Progenitor cell of endocrine pancreas (in vitro differentiated cells): ENCODE results near the gene NEMF. TPM values are rescaled to one million over a fixed set of nuclear protein-coding genes. Genes with fewer than 3 reads are reported as not detected.

ENCODE experiments used
- DNase-seq: peaks from one replicate; pipeline ENCODE4 v3.0.0; 2021; ENCODE audit warnings: low spot score; ENCODE audit not compliant: unreplicated experiment
- H3K27ac Mint-ChIP-seq: 2 replicates; pipeline ENCODE4 v1.8.0; 2021; ENCODE audit warnings: mild to moderate bottlenecking, moderate library complexity, mixed read lengths
- H3K27me3 Mint-ChIP-seq: 2 replicates; pipeline ENCODE4 v1.8.0; 2021; ENCODE audit warnings: mixed read lengths
- H3K36me3 Mint-ChIP-seq: 2 replicates; pipeline ENCODE4 v1.8.0; 2022; ENCODE audit warnings: mixed read lengths; ENCODE audit not compliant: insufficient read depth
- H3K4me1 Mint-ChIP-seq: 2 replicates; pipeline ENCODE4 v1.8.0; 2021; ENCODE audit warnings: low read depth, mixed read lengths
- H3K4me3 Mint-ChIP-seq: 2 replicates; pipeline ENCODE4 v1.8.0; 2021; ENCODE audit warnings: low read depth, mild to moderate bottlenecking, moderate library complexity, mixed read lengths
- H3K9me3 Mint-ChIP-seq: 2 replicates; pipeline ENCODE4 v1.8.0; 2021; ENCODE audit warnings: low read depth, mixed read lengths
- total RNA-seq: library from RNA; stranded (reverse); gene quantifications from 2 replicates; pipeline ENCODE4 v1.2.1, GENCODE V29; 2021
- TF ChIP-seq, protein P1 (sequence below): fragments of 200-600 bp; sonication (generic); IDR thresholded peaks from one replicate; pipeline ENCODE4 v1.5.0; 2021; ENCODE audit warnings: antibody characterized with exemption, mild to moderate bottlenecking; ENCODE audit not compliant: unreplicated experiment

The NEMF gene
- total RNA-seq, 1 donor from 2014 or later, result 86.1 TPM

GRCh38 chr14:49770212-49770817, 82.3 kb downstream of the NEMF start:
- Mint-ChIP-seq H3K36me3 (peaks cover 10% of the 10 kb centered on the region), H3K4me1 (peaks cover 32% of the 10 kb centered on the region), H3K27ac (peak overlapping the region; percentile 100)

DNA sequence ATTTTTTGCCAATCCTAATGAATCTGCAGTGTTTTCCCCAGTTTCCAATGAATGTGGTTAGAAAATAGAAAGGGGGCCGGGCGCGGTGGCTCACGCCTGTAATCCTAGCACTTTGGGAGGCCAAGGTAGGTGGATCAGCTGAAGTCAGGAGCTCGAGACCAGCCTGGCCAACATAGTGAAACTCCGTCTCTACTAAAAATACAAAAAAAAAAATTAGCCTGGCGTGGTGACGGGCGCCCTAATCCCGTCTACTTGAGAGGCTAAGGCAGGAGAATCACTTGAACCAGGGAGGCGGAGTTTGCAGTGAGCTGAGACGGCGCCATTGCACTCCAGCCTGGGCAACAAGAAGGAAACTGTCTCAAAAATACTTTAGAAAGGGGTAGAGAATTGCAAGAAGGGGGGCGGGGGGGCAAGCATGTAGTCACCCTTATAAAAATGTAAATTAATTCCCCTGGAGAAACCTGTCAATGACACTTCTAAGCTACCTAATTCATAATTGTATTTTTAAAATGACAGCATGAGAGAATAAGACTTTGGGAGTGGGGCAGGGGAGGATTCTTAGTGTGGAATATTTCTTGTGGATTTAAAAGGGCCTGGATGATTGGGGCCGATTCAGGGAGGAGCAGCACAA, 82.9 kb downstream of the NEMF start:
- H3K4me1 Mint-ChIP-seq, result peaks cover 32% of the 10 kb centered on the region
- peak overlapping the region; percentile 99 for H3K4me3 Mint-ChIP-seq
- H3K27ac Mint-ChIP-seq, result peak overlapping the region; percentile 100
- no peaks in the 10 kb centered on the region for H3K27me3 Mint-ChIP-seq
- peaks cover 4% of the 10 kb centered on the region for H3K36me3 Mint-ChIP-seq
- H3K9me3 Mint-ChIP-seq, result no peaks in the 10 kb centered on the region
- no peak for DNase-seq
- TF ChIP-seq, protein P1, sequence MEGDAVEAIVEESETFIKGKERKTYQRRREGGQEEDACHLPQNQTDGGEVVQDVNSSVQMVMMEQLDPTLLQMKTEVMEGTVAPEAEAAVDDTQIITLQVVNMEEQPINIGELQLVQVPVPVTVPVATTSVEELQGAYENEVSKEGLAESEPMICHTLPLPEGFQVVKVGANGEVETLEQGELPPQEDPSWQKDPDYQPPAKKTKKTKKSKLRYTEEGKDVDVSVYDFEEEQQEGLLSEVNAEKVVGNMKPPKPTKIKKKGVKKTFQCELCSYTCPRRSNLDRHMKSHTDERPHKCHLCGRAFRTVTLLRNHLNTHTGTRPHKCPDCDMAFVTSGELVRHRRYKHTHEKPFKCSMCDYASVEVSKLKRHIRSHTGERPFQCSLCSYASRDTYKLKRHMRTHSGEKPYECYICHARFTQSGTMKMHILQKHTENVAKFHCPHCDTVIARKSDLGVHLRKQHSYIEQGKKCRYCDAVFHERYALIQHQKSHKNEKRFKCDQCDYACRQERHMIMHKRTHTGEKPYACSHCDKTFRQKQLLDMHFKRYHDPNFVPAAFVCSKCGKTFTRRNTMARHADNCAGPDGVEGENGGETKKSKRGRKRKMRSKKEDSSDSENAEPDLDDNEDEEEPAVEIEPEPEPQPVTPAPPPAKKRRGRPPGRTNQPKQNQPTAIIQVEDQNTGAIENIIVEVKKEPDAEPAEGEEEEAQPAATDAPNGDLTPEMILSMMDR, result no peak

More at GRCh38 chr14:49770212-49770817, 82.3 kb downstream of the NEMF start:
- Mint-ChIP-seq H3K27me3 (no peaks in the 10 kb centered on the region), H3K9me3 (no peaks in the 10 kb centered on the region), H3K4me3 (peak overlapping the region; percentile 99)
- TF ChIP-seq, protein P1, result no peak
- DNase-seq, result no peak

DNA sequence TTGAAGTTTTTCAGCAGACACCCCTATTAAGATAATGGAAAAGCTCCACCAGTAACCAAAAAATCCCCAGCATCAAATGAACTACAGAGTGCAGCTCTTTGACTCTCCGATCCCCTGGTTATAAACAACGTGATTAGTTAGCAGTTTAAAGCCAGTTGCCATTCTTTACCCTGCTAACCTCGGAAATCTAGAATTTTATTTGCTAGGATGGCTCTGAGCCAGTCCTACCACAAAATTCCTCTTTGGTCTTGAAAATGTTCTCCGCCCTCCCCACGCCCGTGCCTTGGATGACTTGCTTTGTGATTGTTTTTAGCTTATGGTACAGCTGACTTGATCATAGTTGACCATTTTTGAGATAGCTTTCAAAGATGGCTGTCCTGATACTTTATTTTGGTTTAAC, 83.4 kb downstream of the NEMF start:
- peaks cover 2% of the 10 kb centered on the region for H3K36me3 Mint-ChIP-seq
- TF ChIP-seq, protein P1, result no peak
- no peaks in the 10 kb centered on the region for H3K27me3 Mint-ChIP-seq
- DNase-seq, result no peak
- H3K4me3 Mint-ChIP-seq, result peak overlapping the region; percentile 99
- peak overlapping the region; percentile 100 for H3K27ac Mint-ChIP-seq
- no peaks in the 10 kb centered on the region for H3K9me3 Mint-ChIP-seq
- H3K4me1 Mint-ChIP-seq, result peaks cover 32% of the 10 kb centered on the region

DNA sequence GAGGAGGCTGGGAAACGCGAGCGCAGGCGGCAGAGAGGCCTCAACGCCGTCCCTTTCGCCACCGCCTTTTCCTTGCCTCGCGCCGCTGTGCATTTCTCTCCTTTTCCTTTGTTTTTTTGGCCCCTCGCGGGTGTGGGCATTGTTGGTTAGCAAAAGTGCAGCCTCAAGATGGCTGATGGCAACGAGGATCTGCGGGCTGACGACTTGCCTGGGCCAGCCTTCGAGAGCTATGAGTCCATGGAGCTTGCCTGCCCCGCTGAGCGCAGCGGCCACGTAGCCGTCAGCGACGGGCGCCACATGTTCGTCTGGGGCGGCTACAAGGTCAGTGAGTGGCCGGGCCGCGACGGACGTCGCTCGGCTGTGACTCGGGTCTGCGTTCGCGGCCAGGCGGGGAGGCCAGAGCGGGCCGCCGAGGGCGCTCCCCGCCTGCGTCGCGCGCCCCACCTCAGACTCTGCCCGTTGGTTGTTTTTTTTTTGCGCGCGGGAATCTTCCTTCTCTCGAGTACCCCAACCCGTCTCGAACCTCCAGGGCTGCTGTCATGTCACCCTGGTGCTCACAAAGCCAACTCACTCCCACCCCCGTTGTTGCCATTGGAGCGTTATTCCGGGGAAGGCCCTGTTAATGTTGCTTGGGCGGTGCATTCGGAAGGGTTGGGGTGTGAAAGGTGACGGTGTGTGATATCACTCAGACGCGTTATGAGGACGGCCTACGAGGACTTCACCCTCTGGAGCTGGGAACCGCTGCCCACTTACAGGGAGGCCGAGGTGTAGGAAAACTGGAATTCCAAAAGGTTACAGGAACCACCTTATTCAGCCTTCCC, 84.1 kb downstream of the NEMF start:
- TF ChIP-seq, protein P1, result no peak
- Mint-ChIP-seq H3K27me3 (no peaks in the 10 kb centered on the region), H3K9me3 (no peaks in the 10 kb centered on the region), H3K36me3 (peaks cover 2% of the 10 kb centered on the region), H3K4me3 (peak overlapping the region; percentile 99), H3K4me1 (peaks cover 32% of the 10 kb centered on the region), H3K27ac (peak overlapping the region; percentile 100)
- peak; percentile 16 for DNase-seq

- Mint-ChIP-seq H3K4me1 (peaks cover 32% of the 10 kb centered on the region), H3K27me3 (no peaks in the 10 kb centered on the region), H3K4me3 (peak within 1 kb of the TSS; percentile 99), H3K36me3 (peaks cover 2% of the 10 kb centered on the region), H3K27ac (peak within 1 kb of the TSS; percentile 100), H3K9me3 (no peaks in the 10 kb centered on the region)
- peak; percentile 69 for DNase-seq
- TF ChIP-seq, protein P1, result peak; percentile 45
These were observed 84.9 kb downstream of the NEMF start, which contains the start of gene KLHDC2 for GRCh38 chr14:49767571-49768300. TSS of gene KLHDC2 (plus strand) at chr14:49768153. CDS start at chr14:49768469, 316 bp downstream.
